Loucy (cell line): ENCODE measurements around the gene UTP4.

Experiments
- CTCF ChIP-seq: fragments of 200-600 bp; sonication (generic); conservative IDR thresholded peaks from 2 replicates; pipeline ENCODE4 v1.5.1; 2014; ENCODE audit warnings: mild to moderate bottlenecking, antibody characterized with exemption, low read length
- EZH2phosphoT487 ChIP-seq: fragments of 200-600 bp; IDR thresholded peaks from 2 replicates; pipeline ENCODE4 v1.6.1; 2018; ENCODE audit warnings: antibody characterized with exemption, mild to moderate bottlenecking, moderate library complexity, borderline replicate concordance

GRCh38 chr16:69123910-69124309, 8.5 kb upstream of the UTP4 start:
- TF ChIP-seq CTCF (peak; percentile 81), EZH2phosphoT487 (no peak)
